Parathyroid adenoma (tissue), 2 donors: ENCODE results near the gene ERVK3-1.

ENCODE experiments used
- H2AFZ ChIP-seq: fragments of 300-600 bp; sonication (generic); one replicate; pipeline ENCODE4 v1.7.0; 2017; ENCODE audit warnings: antibody characterized with exemption, mild to moderate bottlenecking
- H3K27ac ChIP-seq: fragments of 300-600 bp; sonication (generic); one replicate; pipeline ENCODE4 v1.7.0; 2017
- H3K27me3 ChIP-seq: fragments of 300-600 bp; sonication (generic); one replicate; pipeline ENCODE4 v1.7.0; 2017; ENCODE audit warnings: low read length; ENCODE audit not compliant: control insufficient read depth, insufficient read depth
- H3K36me3 ChIP-seq: fragments of 300-600 bp; sonication (generic); one replicate; pipeline ENCODE4 v1.7.0; 2017; ENCODE audit warnings: low read length; ENCODE audit not compliant: control insufficient read depth, insufficient read depth
- H3K4me1 ChIP-seq: fragments of 300-600 bp; sonication (generic); one replicate; pipeline ENCODE4 v1.7.0; 2017; ENCODE audit warnings: control low read depth
- H3K4me2 ChIP-seq: fragments of 300-600 bp; sonication (generic); one replicate; pipeline ENCODE4 v1.7.0; 2017; ENCODE audit warnings: low read length
- H3K4me3 ChIP-seq: fragments of 300-600 bp; sonication (generic); one replicate; pipeline ENCODE4 v1.7.0; 2017; ENCODE audit warnings: low read depth, low read length
- H3K79me2 ChIP-seq: fragments of 300-600 bp; sonication (generic); one replicate; pipeline ENCODE4 v1.7.0; 2017; ENCODE audit warnings: control low read depth
- H3K9ac ChIP-seq: fragments of 300-600 bp; sonication (generic); one replicate; pipeline ENCODE4 v1.7.0; 2017; ENCODE audit warnings: mild to moderate bottlenecking
- H3K9me3 ChIP-seq: fragments of 300-600 bp; sonication (generic); one replicate; pipeline ENCODE4 v1.7.0; 2017; ENCODE audit warnings: low read length; ENCODE audit not compliant: control insufficient read depth
- TF ChIP-seq, protein P1 (sequence below): fragments of 300-600 bp; sonication (generic); IDR thresholded peaks from one replicate; pipeline ENCODE4 v1.7.0; 2017; ENCODE audit warnings: antibody characterized with exemption, mild to moderate bottlenecking
- donor health status: primary hyperparathyroidism.

ERVK3-1 gene

GRCh38 chr19:58356766-58357480 lies 51.7 kb downstream of the ERVK3-1 start:
- H3K4me2 ChIP-seq, result peak overlapping the region; percentile 26
- no peaks in the 10 kb centered on the region for H3K9me3 ChIP-seq
- H3K79me2 ChIP-seq, result no peaks in the 10 kb centered on the region
- H3K27me3 ChIP-seq, result no peaks in the 10 kb centered on the region
- H3K27ac ChIP-seq, result no peak overlapping the region
- no peaks in the 10 kb centered on the region for H3K4me1 ChIP-seq
- H3K36me3 ChIP-seq, result no peaks in the 10 kb centered on the region
- no peak overlapping the region for H2AFZ ChIP-seq
- TF ChIP-seq, protein P1, sequence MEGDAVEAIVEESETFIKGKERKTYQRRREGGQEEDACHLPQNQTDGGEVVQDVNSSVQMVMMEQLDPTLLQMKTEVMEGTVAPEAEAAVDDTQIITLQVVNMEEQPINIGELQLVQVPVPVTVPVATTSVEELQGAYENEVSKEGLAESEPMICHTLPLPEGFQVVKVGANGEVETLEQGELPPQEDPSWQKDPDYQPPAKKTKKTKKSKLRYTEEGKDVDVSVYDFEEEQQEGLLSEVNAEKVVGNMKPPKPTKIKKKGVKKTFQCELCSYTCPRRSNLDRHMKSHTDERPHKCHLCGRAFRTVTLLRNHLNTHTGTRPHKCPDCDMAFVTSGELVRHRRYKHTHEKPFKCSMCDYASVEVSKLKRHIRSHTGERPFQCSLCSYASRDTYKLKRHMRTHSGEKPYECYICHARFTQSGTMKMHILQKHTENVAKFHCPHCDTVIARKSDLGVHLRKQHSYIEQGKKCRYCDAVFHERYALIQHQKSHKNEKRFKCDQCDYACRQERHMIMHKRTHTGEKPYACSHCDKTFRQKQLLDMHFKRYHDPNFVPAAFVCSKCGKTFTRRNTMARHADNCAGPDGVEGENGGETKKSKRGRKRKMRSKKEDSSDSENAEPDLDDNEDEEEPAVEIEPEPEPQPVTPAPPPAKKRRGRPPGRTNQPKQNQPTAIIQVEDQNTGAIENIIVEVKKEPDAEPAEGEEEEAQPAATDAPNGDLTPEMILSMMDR, result no peak
- no peak overlapping the region for H3K9ac ChIP-seq
- H3K4me3 ChIP-seq, result no peak overlapping the region

- Histone ChIP-seq H3K9me3 (no peaks in the 10 kb centered on the region), H3K4me3 (no peak overlapping the region), H3K4me1 (no peaks in the 10 kb centered on the region), H3K9ac (no peak overlapping the region), H3K27ac (no peak overlapping the region), H2AFZ (no peak overlapping the region), H3K79me2 (no peaks in the 10 kb centered on the region), H3K27me3 (no peaks in the 10 kb centered on the region), H3K4me2 (no peak overlapping the region), H3K36me3 (no peaks in the 10 kb centered on the region)
- TF ChIP-seq, protein P1, result no peak
These were observed 52.4 kb downstream of the ERVK3-1 start for GRCh38 chr19:58357481-58358145.

GRCh38 chr19:58361900-58362271 lies 56.7 kb downstream of the ERVK3-1 start:
- Histone ChIP-seq H3K9ac (peak overlapping the region; percentile 87), H3K9me3 (no peaks in the 10 kb centered on the region), H3K4me3 (peak overlapping the region; percentile 93), H3K27me3 (no peaks in the 10 kb centered on the region), H3K36me3 (no peaks in the 10 kb centered on the region), H3K4me2 (peak overlapping the region; percentile 100), H2AFZ (peak overlapping the region; percentile 97), H3K27ac (peak overlapping the region; percentile 98), H3K4me1 (no peaks in the 10 kb centered on the region), H3K79me2 (no peaks in the 10 kb centered on the region)
- TF ChIP-seq, protein P1, result no peak

DNA sequence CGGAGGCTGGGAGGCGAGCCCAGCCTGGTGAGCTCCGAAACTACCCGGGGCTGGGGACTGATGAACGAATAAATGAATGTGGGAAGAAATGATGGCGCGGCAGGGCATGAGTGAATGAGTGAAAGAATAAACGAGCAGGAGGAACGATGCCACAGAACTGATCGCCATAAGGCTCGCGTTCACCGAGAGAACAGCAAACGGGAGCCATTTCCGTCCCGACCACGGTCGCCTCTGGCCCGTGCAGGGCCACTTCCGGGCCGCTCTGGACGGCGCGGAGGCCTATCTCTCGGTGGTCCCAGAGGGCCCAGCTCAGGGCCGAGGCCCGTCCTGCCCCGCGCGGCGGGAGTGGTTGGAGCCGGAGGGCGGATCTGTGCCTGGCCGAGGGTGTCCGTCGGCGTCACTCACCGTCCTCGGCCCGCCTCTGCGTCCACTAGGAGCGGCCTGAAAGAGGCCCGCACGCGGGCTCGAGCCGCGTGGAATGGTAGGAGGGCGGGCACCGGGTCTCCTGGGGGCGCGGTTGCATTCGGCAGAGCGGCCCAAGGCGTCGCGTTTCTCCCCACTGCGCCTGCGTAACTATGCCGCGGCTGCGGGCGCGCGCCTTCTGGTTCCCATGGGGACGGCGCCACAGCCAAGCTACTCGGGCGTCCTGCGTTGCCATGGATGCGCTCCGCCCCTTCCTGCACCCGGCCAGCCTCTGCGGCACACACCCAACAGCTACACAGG lies 57.3 kb downstream of the ERVK3-1 start, which contains the start of gene ZNF497:
Gene ZNF497, minus strand, starts transcription at position 480 of the 723 bp plus-strand sequence. CDS start 5,116 bp downstream, outside the sequence.
- no peaks in the 10 kb centered on the region for H3K36me3 ChIP-seq
- TF ChIP-seq, protein P1, result peak; percentile 14
- H3K4me3 ChIP-seq, result peak within 1 kb of the TSS; percentile 93
- no peaks in the 10 kb centered on the region for H3K4me1 ChIP-seq
- no peaks in the 10 kb centered on the region for H3K27me3 ChIP-seq
- peak within 1 kb of the TSS; percentile 100 for H3K4me2 ChIP-seq
- no peaks in the 10 kb centered on the region for H3K79me2 ChIP-seq
- no peaks in the 10 kb centered on the region for H3K9me3 ChIP-seq
- H3K9ac ChIP-seq, result peak within 1 kb of the TSS; percentile 87
- H3K27ac ChIP-seq, result peak within 1 kb of the TSS; percentile 98
- H2AFZ ChIP-seq, result peak within 1 kb of the TSS; percentile 97
